Measurements from ENCODE around the gene WASF3.

DNA sequence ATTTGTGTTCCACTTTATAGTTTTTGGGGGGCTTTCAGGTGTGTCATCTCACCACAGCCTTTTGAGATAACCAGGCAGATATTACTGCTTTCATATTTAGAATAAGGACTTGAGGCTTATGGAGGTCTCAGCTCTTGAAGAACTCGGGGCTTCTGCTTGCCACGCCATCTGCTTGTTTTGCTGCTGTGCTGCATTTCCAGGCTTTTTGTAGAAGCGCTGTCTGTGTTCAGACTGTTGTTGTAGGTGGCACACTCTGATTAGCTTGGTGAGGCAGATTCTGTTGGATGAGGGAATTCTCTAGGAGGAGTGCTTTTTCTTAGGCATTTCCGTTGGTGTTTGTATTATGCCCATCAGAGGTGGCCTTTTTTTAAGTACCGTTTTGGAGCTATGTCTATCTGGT lies 57.2 kb downstream of the WASF3 start:
- TF ChIP-seq EZH2 (IDR thresholded peaks at IDR 0.05; ENCODE audit: borderline replicate concordance, low read length), result no peak
- TF ChIP-seq, protein P1, sequence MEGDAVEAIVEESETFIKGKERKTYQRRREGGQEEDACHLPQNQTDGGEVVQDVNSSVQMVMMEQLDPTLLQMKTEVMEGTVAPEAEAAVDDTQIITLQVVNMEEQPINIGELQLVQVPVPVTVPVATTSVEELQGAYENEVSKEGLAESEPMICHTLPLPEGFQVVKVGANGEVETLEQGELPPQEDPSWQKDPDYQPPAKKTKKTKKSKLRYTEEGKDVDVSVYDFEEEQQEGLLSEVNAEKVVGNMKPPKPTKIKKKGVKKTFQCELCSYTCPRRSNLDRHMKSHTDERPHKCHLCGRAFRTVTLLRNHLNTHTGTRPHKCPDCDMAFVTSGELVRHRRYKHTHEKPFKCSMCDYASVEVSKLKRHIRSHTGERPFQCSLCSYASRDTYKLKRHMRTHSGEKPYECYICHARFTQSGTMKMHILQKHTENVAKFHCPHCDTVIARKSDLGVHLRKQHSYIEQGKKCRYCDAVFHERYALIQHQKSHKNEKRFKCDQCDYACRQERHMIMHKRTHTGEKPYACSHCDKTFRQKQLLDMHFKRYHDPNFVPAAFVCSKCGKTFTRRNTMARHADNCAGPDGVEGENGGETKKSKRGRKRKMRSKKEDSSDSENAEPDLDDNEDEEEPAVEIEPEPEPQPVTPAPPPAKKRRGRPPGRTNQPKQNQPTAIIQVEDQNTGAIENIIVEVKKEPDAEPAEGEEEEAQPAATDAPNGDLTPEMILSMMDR (IDR thresholded peaks at IDR 0.05; ENCODE audit: low read length), result no peak
